Stimulated activated CD8-positive, alpha-beta memory T cell treated with anti-CD3 and anti-CD28 coated beads, Interleukin-4, amount 100 ng/mL, for 4 hours (primary cell): ENCODE results near the gene HM13.
"Not testable (repeated sequence)": the region's sequence is repeated elsewhere in the genome, so short reads cannot be mapped to it uniquely, and the experiment has no call there.

ENCODE experiments used
- DNase-seq, 2 donors: peaks; one replicate each; pipeline ENCODE4 v3.0.0-alpha.2; 2020; ENCODE audit warnings: low read depth in 2 of 2, low spot score in 1 of 2

Gene HM13

GRCh38 chr20:31542201-31542842 is 28.1 kb downstream of the HM13 start:
- DNase-seq: no peak

DNA sequence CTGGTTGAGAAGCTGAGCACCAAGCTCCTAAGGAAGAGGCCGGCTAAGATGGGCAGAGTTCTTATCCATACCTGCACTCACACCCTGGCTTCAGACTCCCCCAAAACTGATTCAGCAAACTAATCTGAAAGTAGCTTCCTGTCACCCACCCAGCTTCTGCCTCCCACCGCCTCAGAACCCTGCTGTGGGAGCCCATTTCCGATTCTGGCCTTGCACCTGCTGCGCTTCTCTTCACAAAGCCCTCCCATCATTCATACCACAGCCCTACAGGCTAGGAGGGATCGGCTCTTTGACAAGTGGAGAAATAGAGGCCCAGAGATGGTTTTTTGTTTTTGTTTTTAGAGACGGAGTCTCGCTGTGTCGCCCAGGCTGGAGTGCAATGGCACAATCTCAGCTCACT is 28.7 kb downstream of the HM13 start:
- DNase-seq: no peak

- no peak for DNase-seq
Observed at GRCh38 chr20:31543966-31544598, 29.8 kb downstream of the HM13 start.

- no peak for DNase-seq
Observed at GRCh38 chr20:31544600-31544999, 30.4 kb downstream of the HM13 start.

- not testable (repeated sequence) for DNase-seq
Observed at GRCh38 chr20:31545621-31546040, 31.4 kb downstream of the HM13 start.

GRCh38 chr20:31547017-31547675 is 32.9 kb downstream of the HM13 start:
- peak; percentile 57 to 65 for DNase-seq

GRCh38 chr20:31547720-31548298 is 33.6 kb downstream of the HM13 start:
- no peak for DNase-seq

GRCh38 chr20:31548820-31549512 is 34.7 kb downstream of the HM13 start:
- no peak for DNase-seq

GRCh38 chr20:31549513-31549880 is 35.3 kb downstream of the HM13 start:
- no peak for DNase-seq

DNA sequence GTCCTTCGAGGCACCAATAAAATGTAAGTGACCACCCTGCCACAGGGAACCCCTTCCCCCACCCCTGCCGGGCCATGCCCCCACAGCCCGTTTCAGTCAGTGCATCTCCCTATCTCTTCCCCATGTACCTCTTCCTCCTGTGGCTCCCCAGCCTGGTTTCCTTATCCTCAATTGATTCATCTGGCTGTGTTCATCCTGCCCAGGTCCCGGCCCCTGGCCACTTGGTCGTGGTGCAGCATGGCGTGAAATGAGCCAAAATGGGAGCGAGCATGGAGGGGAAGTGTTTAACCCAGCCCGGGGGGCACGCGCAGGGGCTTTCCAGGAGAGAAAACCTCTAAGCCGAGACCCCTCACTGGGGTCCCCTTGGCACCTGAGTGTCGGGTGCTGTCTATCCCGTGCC is 35.9 kb downstream of the HM13 start:
- DNase-seq: no peak

DNA sequence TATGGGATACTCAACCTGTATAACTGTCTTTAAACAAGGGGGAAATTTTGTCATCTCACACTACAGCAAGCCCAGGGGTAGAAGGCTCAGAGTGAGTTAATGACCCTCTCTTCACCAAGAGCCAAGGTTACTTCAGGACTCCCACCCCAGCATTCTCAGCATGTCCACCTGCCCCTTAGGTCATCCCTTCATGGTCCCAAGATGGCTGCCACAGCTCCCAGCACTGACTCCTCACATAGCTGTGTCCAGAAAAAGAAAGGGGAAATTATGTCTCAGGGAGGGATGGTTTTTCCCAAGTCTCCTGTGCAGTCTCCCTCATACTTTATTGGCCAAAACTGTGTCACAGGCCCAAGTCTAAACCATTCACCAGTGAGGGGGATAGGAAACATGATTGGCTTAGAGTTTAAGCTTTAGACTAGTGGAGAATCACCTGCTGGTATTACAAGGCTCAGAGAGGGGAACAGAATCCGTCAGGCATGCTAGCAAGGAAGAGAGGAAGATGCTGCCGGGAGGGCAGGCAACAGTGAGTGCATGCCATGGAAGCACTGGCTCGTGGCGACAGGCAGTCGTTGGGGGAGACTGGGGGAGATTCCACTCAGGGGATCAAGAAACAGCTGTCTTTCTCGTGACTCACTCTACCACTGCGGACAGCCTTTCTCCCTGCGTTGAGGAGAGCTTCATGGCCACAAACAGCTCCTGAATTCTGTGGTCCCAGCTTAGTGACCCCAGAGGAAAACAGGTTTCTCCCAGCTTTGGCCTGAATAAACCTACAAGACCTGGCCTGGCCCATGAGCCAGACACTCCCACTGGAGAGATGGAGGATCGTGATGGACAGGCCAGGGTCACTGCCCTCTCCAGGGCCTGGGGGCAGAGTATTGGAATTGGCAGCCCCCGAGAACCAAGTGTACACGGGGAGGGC is 37.2 kb downstream of the HM13 start:
- DNase-seq: no peak

DNA sequence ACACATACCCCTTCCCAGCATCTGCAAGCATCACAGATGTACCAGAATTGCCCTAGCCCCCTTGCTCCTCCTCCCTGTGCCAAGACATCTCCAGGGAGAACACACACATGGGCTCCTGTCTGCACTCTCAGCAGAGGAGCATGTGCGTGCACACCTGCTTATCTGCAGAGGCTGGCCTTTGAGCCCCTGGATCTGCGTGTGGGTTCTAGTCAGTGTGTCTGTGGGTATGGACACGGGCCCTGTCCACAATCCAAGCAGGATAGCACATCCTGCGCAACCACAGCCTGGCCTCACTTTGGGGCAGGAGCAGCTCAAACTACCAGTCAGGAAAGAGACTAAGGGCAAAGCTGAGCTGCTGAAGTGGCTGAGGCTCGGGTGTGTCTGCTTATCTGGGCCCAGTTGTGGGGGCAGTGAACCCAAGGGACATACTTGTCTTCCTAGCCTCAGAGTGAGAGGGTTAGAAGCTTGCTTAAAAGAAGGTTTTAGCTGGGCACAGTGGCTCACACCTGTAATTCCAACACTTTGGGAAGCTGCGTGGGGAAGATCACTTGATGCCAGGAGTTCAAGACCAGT is 41.0 kb downstream of the HM13 start:
- DNase-seq: no peak

- no peak for DNase-seq
Observed at GRCh38 chr20:31559704-31560093, 45.5 kb downstream of the HM13 start.

GRCh38 chr20:31560094-31560745 is 46.0 kb downstream of the HM13 start:
- DNase-seq: peak; percentile 42 to 44

DNA sequence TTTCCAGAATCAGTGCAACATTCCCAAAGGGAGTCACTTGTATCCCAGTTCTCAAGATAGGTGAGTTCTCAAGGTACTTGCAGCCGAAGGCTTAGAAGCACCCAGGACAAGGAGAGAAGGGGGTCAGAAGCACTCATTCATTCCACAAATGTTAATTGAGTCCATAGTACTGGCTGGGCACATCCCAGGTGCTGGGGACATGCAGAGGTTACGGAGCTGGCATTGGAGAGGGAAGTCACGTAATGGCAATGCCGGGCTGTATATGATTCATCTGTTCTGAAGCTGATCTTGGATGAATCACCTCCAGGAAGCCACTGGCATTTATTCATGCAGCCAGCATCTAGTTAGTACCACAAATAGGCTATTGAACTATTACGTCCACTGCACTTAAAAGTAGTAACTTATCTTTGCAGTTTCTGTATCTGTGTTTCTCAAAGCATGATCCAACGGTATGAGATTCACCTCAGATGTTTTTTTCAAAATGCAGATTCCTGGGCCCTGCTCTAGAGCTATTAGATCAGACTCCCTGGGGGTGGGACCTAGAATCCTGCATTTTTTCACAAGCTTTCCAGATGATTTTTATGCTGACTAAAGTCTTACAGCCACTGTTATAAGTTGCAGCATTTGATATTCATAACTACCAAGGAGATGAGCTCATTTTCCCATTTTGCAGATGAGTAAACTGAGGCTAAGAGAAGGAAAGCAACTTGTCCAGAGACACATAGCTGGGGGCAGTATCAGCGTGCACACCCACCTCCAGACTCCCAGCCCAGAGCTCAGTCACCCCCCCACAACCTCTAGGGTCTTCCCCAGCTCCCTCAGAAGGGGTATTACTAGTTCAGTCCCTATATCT is 46.7 kb downstream of the HM13 start:
- DNase-seq: no peak

DNA sequence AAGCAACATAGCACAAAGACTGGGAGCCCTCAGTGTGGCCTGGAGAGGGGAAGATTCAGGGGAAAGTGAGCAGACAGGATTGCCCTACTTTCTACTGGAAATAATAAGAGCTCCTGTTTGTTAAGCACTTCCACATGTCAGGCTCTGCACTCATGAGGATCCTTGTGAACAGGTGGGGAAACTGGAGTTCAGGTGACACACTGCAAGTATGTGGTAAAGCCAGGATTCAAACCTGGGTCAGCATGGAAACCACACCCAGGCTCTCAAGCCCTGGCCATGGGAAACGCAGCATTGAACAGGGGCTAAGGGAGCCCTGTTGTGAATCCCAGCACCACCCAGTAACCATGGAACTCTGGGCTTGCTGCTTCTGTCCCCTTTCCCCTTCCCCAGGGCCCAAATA is 48.0 kb downstream of the HM13 start:
- no peak for DNase-seq

DNA sequence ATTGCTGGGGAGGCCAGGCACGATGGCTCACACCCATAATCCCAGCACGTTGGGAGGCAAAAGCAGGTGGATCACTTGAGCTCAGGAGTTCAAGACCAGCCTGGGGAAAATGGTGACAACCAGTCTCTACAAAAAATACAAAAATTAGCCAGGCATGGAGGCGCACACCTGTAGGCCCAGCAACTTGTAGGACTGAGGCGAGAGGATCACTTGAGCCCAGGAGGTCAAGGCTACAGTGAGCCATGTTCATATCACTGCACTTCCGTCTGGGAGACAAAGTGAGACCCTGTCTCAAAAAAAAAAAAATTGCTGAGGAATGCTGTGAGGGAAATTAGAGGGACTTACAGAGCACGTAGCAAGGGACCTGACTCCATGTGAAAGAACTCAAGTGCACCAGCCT is 50.0 kb downstream of the HM13 start:
- no peak for DNase-seq

DNA sequence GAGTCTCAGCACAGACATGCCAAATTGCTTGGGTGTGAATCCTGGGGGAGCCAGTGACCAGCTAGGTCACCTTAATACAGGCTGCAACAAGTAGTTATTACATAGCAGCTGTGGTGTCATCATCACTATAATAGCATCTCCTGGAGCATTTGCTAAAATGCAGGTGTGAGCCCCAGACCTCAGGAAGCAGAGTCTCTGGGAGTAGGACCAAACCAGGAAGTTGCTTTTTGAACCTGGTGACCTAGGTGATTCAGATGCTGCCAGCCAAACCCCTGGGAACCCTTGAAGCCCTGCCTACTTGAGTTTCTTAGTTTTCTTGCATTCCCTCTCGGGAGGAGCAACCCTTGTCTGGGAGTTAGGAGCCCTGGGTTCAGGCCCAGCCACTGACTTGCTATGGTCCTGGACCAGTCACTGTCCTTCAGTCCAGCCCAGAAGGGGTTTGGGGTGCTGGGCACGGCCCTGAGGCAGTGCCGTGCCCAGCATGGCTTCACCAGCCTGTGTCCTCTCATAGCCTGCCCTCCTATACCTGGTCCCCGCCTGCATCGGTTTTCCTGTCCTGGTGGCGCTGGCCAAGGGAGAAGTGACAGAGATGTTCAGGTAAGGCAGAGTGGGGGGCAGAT is 51.6 kb downstream of the HM13 start:
- no peak for DNase-seq

DNA sequence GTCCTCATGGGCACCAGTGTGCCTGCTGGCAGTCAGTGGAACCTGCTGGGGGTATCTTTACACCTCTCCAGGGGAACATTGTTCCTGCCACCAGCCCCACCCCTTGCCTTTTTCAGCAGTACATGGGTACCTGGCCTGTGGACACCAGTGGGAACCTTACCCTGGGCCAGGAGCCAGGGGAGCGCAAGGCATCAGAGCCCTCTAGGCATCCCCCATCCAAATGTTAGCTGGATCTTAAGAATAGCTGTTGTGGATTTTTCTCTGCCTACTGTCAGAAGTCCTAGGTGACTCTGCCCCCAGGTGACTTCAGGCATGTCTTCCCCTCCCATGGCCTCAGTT is 52.0 kb downstream of the HM13 start:
- no peak for DNase-seq
